22Rv1 (cell line): ENCODE results near the gene ATP12A.

Experiments
- ZFX ChIP-seq: fragments of 450-650 bp; IDR thresholded peaks from 2 replicates; pipeline ENCODE4 v1.6.1; 2017; ENCODE audit warnings: antibody characterized with exemption, borderline replicate concordance
- TF ChIP-seq, protein P1 (sequence below): fragments of 450-650 bp; IDR thresholded peaks from 2 replicates; pipeline ENCODE4 v1.5.1; 2017; ENCODE audit warnings: mild to moderate bottlenecking

DNA sequence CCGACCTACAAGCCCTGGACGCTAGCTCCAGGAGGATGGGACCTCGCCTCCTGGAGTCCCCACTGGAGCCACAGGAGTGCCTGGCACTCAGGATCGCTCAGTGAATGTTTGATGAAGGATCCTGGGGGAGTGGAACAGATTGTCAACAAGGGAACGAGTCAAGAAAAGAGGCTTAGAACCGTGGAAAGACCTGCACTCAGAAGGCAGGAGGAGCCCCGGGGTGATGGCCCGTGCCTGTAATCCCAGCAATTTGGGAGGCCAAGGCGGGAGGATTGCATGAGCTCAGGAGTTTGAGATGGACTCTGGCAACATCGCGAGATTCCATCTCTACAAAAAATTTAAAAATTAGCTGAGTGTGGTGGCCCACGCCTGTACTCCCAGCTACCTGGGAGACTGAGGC lies 38.9 kb downstream of the ATP12A start:
- TF ChIP-seq, protein P1, sequence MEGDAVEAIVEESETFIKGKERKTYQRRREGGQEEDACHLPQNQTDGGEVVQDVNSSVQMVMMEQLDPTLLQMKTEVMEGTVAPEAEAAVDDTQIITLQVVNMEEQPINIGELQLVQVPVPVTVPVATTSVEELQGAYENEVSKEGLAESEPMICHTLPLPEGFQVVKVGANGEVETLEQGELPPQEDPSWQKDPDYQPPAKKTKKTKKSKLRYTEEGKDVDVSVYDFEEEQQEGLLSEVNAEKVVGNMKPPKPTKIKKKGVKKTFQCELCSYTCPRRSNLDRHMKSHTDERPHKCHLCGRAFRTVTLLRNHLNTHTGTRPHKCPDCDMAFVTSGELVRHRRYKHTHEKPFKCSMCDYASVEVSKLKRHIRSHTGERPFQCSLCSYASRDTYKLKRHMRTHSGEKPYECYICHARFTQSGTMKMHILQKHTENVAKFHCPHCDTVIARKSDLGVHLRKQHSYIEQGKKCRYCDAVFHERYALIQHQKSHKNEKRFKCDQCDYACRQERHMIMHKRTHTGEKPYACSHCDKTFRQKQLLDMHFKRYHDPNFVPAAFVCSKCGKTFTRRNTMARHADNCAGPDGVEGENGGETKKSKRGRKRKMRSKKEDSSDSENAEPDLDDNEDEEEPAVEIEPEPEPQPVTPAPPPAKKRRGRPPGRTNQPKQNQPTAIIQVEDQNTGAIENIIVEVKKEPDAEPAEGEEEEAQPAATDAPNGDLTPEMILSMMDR: no peak
- no peak for TF ChIP-seq ZFX
